ENCODE measurements around the gene ZEB1.

- TF ChIP-seq TARDBP (IDR thresholded peaks at IDR 0.05) = no peak
- TF ChIP-seq L3MBTL2 (conservative IDR thresholded peaks at IDR 0.05) = no peak
- no peak for TF ChIP-seq LEF1 (IDR thresholded peaks at IDR 0.05; ENCODE audit: borderline replicate concordance)
- no peak for TF ChIP-seq FOXK2 (IDR thresholded peaks at IDR 0.05)
- TF ChIP-seq BHLHE40 (IDR thresholded peaks at IDR 0.05; ENCODE audit: borderline replicate concordance) = no peak
- TF ChIP-seq FOXM1 (IDR thresholded peaks at IDR 0.05; ENCODE audit: borderline replicate concordance) = no peak
- no peak for TF ChIP-seq CTBP1 (IDR thresholded peaks at IDR 0.05; ENCODE audit: borderline replicate concordance)
- no peak for TF ChIP-seq HDGF (IDR thresholded peaks at IDR 0.05; ENCODE audit: borderline replicate concordance)
- TF ChIP-seq ELF4 (IDR thresholded peaks at IDR 0.05) = no peak
- TF ChIP-seq SUZ12 (IDR thresholded peaks at IDR 0.05) = no peak
- no peak for TF ChIP-seq SP1 (IDR thresholded peaks at IDR 0.05)
- TF ChIP-seq, protein P1, sequence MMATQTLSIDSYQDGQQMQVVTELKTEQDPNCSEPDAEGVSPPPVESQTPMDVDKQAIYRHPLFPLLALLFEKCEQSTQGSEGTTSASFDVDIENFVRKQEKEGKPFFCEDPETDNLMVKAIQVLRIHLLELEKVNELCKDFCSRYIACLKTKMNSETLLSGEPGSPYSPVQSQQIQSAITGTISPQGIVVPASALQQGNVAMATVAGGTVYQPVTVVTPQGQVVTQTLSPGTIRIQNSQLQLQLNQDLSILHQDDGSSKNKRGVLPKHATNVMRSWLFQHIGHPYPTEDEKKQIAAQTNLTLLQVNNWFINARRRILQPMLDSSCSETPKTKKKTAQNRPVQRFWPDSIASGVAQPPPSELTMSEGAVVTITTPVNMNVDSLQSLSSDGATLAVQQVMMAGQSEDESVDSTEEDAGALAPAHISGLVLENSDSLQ (IDR thresholded peaks at IDR 0.05) = no peak
- TF ChIP-seq ARNT (IDR thresholded peaks at IDR 0.05) = no peak
Observed at GRCh38 chr10:31483546-31483945, 164.5 kb downstream of the ZEB1 start.

All from HEK293T (cell line).